Gastrocnemius medialis (tissue), 4 donors: ENCODE results near the gene MRPS2.

Experiments used
- CTCF ChIP-seq, 5 experiments: fragments of 450-650 bp in 3 of 5; fragments of 200-600 bp in 2 of 5; sonication (generic) in 2 of 5; IDR thresholded peaks in 4 of 5; conservative IDR thresholded peaks in 1 of 5; 1 replicate in 4 of 5; 2 replicates in 1 of 5; pipeline ENCODE4 v1.5.1; 2016 to 2019; ENCODE audit warnings: antibody characterized with exemption in 5 of 5, mild to moderate bottlenecking in 3 of 5, moderate library complexity in 3 of 5
- POLR2A ChIP-seq, 2 donors: fragments of 450-650 bp; IDR thresholded peaks; one replicate each; pipeline ENCODE4 v1.6.1; 2017; ENCODE audit warnings: antibody characterized with exemption in 2 of 2, mild to moderate bottlenecking in 2 of 2, moderate library complexity in 2 of 2

GRCh38 chr9:135464181-135464580, 36.3 kb upstream of the MRPS2 start:
- TF ChIP-seq CTCF (IDR thresholded peaks at IDR 0.05 in 4 of 5, conservative IDR thresholded peaks at IDR 0.05 in 1 of 5): no peak
- no peak for TF ChIP-seq POLR2A (IDR thresholded peaks at IDR 0.05)
